ENCODE measurements around the gene DTHD1. TPM values are rescaled to one million over a fixed set of nuclear protein-coding genes. Genes with fewer than 3 reads are reported as not detected.

Gene DTHD1
- total RNA-seq, 2 donors from 2014 or later: 7.9 to 13.5 TPM

- Mint-ChIP-seq H3K9me3 (peaks cover 0 to 1% of the 10 kb centered on the region in 2 donors), H3K4me3 (no peak overlapping the region), H3K27me3 (ENCODE audit: low read depth) (peaks cover 7% of the 10 kb centered on the region), H3K36me3 (ENCODE audit: insufficient read depth in 2 of 2) (peaks cover 0 to 1% of the 10 kb centered on the region in 2 donors), H3K27ac (no peak overlapping the region), H3K4me1 (ENCODE audit: low read depth) (peaks cover 41% of the 10 kb centered on the region)
- DNase-seq (no peak), ATAC-seq (replicated peaks in 1 of 2) (no peak)
Measured at GRCh38 chr4:36392916-36393315, 111.5 kb downstream of the DTHD1 start.

Other genes with a start within 250 kb of the DTHD1 start
- gene ARAP2, start 37.1 kb upstream of the DTHD1 start, total RNA-seq: 10 to 100 TPM; 70.8 to 96.5 TPM